HepG2 (cell line): ENCODE data around the gene NUBP2.

Experiments used
- CHD4 ChIP-seq: fragments of 200-600 bp; sonication (generic); IDR thresholded peaks from 2 replicates; pipeline ENCODE4 v1.7.0; 2017; ENCODE audit warnings: mild to moderate bottlenecking, low read length, borderline replicate concordance
- CTCF ChIP-seq: sonication (generic); formaldehyde crosslinking; IDR thresholded peaks from 2 replicates; pipeline ENCODE4 v1.5.0; 2020; ENCODE audit warnings: mild to moderate bottlenecking, missing genetic modification reagents, moderate library complexity
- RAD51 ChIP-seq: fragments of 450-650 bp; IDR thresholded peaks from 2 replicates; pipeline ENCODE4 v1.6.1; 2016; ENCODE audit warnings: borderline replicate concordance
- REST ChIP-seq, 2 experiments: IDR thresholded peaks; 2 replicates each; pipeline ENCODE4 v1.6.1; 2011 to 2012; ENCODE audit warnings: low read length in 2 of 2, borderline replicate concordance in 1 of 2, low read depth in 1 of 2, mild to moderate bottlenecking in 1 of 2, moderate library complexity in 1 of 2
- ZSCAN31 ChIP-seq: sonication (generic); formaldehyde crosslinking; IDR thresholded peaks from 2 replicates; pipeline ENCODE4 v1.5.0; 2020; ENCODE audit warnings: low read depth, mild to moderate bottlenecking, missing genetic modification reagents

- peak; percentile 91 for TF ChIP-seq CTCF (CRISPR knock-in tag)
- no peak for TF ChIP-seq RAD51
- no peak for TF ChIP-seq ZSCAN31 (CRISPR knock-in tag)
- no peak for TF ChIP-seq CHD4
- TF ChIP-seq REST (IDR thresholded peaks at IDR 0.05; ENCODE audit: borderline replicate concordance in 1 of 2, low read depth in 1 of 2, low read length in 2 of 2) = no peak
These were observed 30.0 kb downstream of the NUBP2 start for GRCh38 chr16:1812732-1813163.
